Medulla oblongata (tissue), 1 donor: ENCODE results near the gene FBLIM1.
A peak's percentile ranks its signal among the peaks of the same experiment; 100 is the strongest.
"Not testable (repeated sequence)": the region's sequence is repeated elsewhere in the genome, so short reads cannot be mapped to it uniquely, and the experiment has no call there.

Experiments used
- DNase-seq: peaks from one replicate; pipeline ENCODE4 v3.0.0-alpha.2; 2015; ENCODE audit errors: extremely low spot score

The FBLIM1 gene

DNA sequence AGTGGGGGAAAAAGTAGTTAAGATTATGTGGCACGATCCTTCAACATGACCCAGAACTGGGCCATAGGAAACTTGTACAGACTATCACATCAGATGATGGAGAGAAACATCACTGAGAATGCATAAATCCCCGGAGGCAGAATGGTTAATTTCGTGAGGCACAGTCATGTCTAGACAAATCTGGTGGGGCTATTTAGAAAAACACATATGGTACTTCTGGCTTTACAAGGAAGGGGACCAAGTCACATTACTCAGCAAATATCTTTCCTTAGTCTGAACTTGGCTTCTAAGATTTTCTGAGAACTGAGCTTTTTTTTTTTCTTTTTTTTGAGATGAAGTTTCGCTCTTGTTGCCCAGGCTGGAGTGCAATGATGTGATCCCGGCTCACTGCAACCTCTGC is 58.1 kb downstream of the FBLIM1 start:
- no peak for DNase-seq

DNA sequence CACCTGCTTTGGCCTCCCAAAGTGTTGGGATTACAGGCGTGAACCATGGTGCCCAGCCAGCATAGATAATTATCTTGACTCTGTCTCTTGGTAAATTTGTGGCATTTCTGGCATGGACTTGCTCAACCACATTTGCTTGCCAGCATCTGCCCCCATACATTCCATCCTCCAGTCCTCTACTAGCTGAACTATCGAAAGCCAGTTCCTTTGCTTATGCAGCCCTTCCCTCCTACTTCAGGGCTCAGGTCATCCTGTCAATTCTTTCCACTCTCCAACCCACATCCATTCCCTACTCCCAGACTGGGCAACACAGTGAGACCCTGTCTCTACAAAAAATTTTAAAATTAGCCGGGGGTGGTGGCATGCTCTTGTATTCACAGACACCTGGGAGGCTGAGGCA is 61.9 kb downstream of the FBLIM1 start:
- DNase-seq: no peak

DNA sequence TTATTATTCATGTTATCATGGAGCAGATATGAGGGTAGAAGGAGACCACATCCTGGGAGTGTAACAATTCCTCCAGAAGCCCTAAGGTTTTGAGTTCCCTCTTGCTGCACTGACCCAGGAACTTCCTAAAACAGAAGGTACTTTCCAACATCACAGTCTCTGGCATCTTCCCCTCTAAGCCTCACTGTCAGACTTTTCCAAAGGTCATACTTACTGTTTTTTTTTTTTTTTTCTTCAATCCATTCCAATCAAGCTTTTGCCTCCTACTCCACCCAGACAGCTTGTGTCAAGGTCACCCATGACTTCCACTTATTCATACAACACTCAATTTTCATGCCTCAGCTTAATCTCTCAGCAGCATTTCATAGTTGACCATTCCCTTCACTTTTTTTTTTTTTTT is 67.2 kb downstream of the FBLIM1 start:
- peak; percentile 24 for DNase-seq

DNA sequence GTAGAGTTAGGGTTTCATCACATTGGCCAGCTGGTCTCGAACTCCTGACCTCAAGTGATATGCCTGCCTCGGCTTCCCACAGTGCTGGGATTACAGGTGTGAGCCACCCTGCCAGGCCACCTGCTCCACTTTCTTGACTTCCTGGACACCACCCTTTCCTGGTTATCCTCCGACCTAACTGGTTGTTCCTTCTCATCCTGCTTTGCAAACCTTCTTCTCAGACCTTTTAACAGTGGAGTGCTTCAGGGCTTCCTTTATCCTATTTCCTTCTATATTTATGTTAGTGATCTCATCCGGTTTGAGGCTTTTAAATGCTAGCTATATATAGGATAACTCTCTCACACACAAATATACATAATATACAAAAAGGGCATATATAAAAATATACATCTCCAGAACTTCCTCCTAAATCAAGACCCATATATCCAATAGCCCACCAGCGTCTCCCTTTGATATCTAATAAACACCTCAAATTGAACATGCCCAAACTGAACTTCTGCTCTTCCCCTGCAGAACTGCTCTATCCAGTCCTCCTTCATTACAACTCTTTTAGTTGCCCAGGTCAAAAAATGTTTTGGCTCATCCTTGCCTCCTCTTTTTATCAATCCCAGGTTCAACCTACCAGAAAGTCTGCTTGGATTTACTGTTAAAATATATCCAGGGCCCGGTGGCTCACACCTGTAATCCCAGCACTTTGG is 68.4 kb downstream of the FBLIM1 start:
- no peak for DNase-seq

DNA sequence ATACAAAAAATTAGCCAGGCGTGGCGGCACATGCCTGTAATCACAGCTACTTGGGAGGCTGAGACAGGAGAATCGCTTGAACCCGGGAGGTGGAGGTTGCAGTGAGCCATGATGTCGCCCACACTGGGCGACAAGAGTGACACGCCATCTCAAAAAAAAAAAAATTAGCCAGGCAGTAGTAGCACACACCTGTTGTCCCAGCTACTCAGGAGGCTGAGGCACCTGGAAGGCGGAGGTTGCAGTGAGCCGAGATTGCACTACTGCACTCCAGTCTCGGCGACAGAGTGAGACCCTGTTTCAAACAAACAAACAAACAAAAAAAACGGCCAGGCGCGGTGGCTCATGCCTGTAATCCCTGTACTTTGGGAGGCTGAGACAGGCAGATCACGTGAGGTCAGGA is 69.0 kb downstream of the FBLIM1 start:
- not testable (repeated sequence) for DNase-seq

DNA sequence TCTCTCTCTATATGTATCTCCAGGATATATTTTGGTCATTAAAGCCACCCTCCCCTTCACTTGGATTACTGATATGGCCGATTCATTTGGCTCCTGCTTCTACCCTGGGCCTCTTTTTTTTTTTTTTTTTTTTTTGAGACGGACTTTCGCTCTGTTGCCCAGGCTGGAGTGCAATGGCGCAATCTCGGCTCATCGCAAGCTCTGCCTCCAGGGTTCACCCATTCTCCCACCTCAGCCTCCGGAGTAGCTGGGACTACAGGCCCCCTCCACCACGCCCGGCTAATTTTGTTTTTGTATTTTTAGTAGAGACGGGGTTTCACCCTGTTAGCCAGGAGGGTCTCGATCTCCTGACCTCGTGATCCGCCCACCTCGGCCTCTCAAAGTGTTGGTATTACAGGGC is 70.3 kb downstream of the FBLIM1 start:
- not testable (repeated sequence) for DNase-seq

DNA sequence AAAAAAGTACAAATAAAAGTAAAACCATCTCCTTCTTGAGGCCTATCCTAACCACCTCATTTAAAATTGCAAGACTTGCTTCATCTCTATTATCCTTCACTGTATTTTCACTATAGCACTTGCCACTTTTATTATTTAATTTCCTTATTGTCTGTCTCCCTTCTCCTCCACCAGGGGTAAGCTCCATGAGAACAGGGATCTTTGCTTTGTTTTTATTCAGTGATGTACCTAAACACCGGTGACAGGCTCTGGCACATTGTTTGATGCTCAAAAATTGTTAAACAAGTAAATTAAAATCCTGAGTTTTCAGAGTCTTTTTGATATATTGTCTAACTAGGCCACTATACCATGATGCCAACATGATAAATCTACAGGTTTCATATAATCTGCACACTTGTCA is 71.7 kb downstream of the FBLIM1 start:
- DNase-seq: no peak

DNA sequence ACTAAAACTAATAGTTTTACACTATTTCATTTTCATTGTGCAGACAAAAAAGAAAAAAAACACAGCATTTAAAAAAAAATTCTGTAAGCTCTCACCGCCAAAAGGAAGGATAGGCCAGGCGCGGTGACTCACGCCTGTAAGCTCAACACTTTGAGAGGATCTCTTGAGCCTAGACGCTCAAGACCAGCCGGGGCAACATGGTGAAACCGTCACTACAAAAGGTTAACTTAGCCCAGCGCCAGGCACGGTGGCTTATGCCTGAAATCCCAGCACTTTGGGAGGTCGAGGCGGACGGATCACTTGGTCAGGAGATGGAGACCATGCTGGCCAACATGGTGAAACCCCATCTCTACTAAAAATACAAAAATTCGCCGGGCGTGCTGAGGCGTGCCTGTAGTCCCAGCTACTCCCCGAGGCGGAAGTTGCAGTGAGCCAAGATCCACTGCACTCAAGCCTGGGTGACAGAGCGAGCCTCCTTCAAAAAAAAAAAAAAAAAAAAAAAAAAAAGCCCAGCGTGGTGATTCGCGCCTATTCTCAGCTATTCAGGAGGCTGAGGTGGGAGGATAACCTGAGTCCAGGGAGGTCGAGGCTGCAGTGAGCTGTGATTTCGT is 74.6 kb downstream of the FBLIM1 start:
- DNase-seq: peak; percentile 55

DNA sequence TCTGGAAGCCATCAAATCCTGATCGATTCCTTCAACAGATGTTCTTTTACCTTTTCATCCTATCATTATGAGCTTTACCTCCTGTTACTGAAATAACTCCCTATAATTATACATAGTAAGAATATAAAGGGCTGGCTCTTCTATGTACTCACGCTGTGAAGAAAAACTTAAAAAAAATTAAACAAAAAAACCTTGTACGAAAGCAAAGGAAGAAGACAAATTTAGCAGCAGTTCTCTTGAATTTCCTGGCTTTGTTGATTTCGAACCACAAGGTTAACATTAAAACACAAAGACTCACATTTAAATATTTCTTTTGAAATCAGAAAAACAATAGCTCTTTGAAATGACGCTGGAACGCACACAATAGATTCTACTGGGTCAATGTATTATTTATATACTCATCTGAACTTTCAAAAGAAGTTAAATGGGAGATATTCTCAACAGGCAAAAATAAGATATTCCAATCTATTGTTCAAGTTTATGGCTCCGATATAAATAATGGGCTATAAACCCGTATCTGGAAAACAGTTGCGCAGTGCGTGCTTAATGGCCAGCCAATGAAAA is 75.3 kb downstream of the FBLIM1 start:
- DNase-seq: peak; percentile 92

DNA sequence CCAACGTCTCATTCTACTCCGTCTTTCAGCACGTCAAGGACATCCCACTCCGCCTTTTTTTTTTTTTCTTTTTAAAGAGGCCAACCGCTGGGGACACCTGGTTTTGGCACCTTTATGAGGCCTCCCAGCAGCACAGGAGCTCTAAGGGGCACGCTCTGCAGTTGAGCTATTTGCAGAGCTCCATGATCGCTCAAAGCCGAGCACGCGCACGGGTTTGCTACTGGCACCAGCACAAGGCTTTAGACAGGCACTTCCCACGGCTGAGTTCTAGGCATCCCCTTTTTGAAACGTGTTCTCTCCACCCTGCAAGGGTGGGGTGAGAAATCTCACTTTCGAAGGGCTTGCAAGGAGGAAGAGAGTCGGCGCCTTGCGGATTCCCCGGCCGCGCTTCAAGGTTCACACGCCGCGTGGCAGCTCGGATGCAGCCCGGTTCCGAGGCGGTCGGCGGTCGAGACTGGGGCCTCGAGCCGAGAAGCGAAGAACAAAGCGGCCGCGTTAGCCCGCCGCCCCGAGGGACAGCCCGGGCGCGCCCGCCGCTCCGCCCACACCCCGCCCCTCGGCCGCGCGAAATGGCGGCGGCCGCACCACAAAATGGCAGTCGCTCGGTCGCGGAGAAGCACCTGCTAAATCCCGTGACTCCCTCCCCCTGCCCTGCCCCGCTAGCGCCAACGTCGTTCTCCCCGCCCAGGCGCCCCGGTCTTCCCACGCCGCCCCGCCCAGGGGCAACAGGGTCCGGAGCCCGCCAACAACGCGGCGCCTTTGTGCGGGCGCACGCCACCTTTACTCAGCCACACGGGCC is 76.0 kb downstream of the FBLIM1 start:
- peak; percentile 90 for DNase-seq

DNA sequence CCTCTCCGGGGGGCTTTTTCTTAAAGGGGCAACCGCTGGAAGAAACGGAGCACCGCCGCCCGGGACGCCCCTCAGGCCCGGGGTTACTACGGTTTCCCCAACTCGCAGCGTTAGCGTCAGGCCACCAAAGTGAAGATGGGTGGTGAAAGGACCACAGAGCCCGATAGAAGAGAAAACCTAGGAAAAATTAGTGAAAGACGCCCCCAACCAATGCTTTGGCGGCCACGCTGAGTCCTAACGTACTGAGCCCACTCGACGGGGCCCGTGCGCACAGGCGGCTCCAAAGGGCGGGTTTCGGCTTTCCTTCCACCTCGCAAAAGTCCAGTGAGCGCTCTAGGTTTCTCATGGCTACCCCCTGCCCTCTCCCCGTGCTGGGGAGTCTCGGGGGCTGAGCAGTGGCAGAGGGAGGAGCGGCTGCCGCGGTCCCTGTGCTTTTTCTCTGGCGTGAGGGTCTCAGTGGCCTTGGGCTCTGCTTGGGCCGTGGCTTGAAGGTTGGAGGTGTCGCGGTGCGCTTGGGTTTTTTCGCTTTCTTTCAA is 76.7 kb downstream of the FBLIM1 start:
- no peak for DNase-seq

DNA sequence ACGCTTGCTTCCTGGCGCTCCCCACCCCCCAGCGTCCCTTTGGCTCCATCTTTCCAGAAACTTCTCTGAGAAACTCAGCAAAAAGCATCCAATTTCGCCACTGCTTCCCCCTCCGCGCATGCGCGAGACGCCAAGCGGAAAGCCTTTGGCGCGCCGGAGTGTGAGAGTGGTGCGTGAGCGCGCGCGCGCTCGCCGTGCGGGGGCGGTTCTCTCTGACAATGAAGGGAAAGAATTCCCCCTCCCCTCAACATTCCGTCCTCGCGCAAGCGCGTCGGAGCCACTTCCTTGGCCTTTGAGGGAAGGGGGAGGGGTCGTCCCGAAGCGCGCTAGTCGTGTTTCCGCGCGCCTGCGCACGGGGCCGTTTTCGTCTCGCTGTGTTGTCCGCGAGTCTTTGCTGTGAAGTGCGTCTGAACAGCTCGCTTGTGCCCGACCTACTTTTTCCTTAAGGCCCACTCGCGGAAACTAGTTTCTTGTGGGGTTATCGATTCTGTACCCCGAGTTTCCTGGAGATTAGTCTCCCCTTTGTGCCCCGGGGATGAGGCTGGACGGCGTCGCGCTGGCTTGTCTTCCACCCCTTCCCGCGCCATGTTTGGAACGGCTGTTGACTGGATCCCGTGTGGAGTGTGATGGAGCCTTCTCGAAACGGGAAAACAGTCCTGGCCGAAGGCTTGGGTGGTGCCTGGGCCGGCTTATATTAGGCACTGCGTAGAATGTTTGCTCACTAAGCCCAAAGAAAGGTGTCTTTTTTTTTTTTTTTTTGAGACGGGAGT is 77.3 kb downstream of the FBLIM1 start:
- peak; percentile 100 for DNase-seq
